Measurements from ENCODE around the gene MEI1.

- TF ChIP-seq CTCF (IDR thresholded peaks at IDR 0.05) (no peak), POLR2A (IDR thresholded peaks at IDR 0.05) (no peak)
Measured at GRCh38 chr22:41826430-41827383, 127.4 kb downstream of the MEI1 start.

Data from stomach (tissue), 4 donors.